GM12878 (cell line): ENCODE data around the gene ZDHHC18. TPM values are rescaled to one million over a fixed set of nuclear protein-coding genes. Genes with fewer than 3 reads are reported as not detected.
A peak's percentile ranks its signal among the peaks of the same experiment; 100 is the strongest.

Source experiments
- ATF3 ChIP-seq: IDR thresholded peaks from 2 replicates; pipeline ENCODE4 v1.6.1; 2011; ENCODE audit warnings: low read depth, mild to moderate bottlenecking, low read length, moderate library complexity, borderline replicate concordance; ENCODE audit errors: extremely low read depth
- CBFB ChIP-seq: IDR thresholded peaks from 2 replicates; pipeline ENCODE4 v1.6.1; 2016; ENCODE audit warnings: antibody characterized with exemption, low read depth
- CUX1 ChIP-seq: IDR thresholded peaks from 2 replicates; pipeline ENCODE4 v1.6.1; 2012; ENCODE audit warnings: improper control_type of control experiment, low read depth, low read length; ENCODE audit not compliant: insufficient replicate concordance
- FOXM1 ChIP-seq: IDR thresholded peaks from 2 replicates; pipeline ENCODE4 v1.6.1; 2012; ENCODE audit warnings: low read depth, mild to moderate bottlenecking, inconsistent platforms, low read length, moderate library complexity
- GATAD2B ChIP-seq: fragments of 450-650 bp; conservative IDR thresholded peaks from 2 replicates; pipeline ENCODE4 v1.6.1; 2017; ENCODE audit warnings: low read depth, mild to moderate bottlenecking, moderate library complexity
- HDAC6 ChIP-seq: fragments of 200-600 bp; sonication (generic); IDR thresholded peaks from one replicate; pipeline ENCODE4 v1.8.0; 2017; ENCODE audit warnings: antibody characterized with exemption; ENCODE audit not compliant: unreplicated experiment
- IKZF1 ChIP-seq: fragments of 450-650 bp; conservative IDR thresholded peaks from 2 replicates; pipeline ENCODE4 v1.6.1; 2017; ENCODE audit warnings: antibody characterized with exemption, mild to moderate bottlenecking
- IRF5 ChIP-seq: fragments of 450-650 bp; IDR thresholded peaks from 2 replicates; pipeline ENCODE4 v1.6.1; 2017; ENCODE audit warnings: borderline replicate concordance
- MYC ChIP-seq: IDR thresholded peaks from 2 replicates; pipeline ENCODE4 v1.6.1; 2011; ENCODE audit warnings: mild to moderate bottlenecking, low read length, moderate library complexity, inconsistent platforms; ENCODE audit not compliant: insufficient read depth, insufficient replicate concordance, insufficient read length, severe bottlenecking
- NBN ChIP-seq: fragments of 450-650 bp; IDR thresholded peaks from 2 replicates; pipeline ENCODE4 v1.6.1; 2016
- NFIC ChIP-seq: IDR thresholded peaks from 2 replicates; pipeline ENCODE4 v1.6.1; 2012; ENCODE audit warnings: low read depth, mild to moderate bottlenecking, inconsistent platforms, low read length, moderate library complexity
- NR2F1 ChIP-seq: fragments of 450-650 bp; conservative IDR thresholded peaks from 2 replicates; pipeline ENCODE4 v1.6.1; 2017; ENCODE audit warnings: mild to moderate bottlenecking
- PAX5 ChIP-seq: IDR thresholded peaks from 2 replicates; pipeline ENCODE4 v1.6.1; 2011; ENCODE audit warnings: low read depth, low read length, borderline replicate concordance
- PBX3 ChIP-seq: IDR thresholded peaks from 2 replicates; pipeline ENCODE4 v1.6.1; 2011; ENCODE audit warnings: mild to moderate bottlenecking, low read depth, low read length, moderate library complexity; ENCODE audit not compliant: insufficient replicate concordance
- SP1 ChIP-seq: IDR thresholded peaks from one replicate; pipeline ENCODE4 v1.6.1; 2011; ENCODE audit warnings: low read depth, low read length
- TCF3 ChIP-seq: IDR thresholded peaks from 2 replicates; pipeline ENCODE4 v1.6.1; 2012; ENCODE audit warnings: low read depth, mild to moderate bottlenecking, low read length, borderline replicate concordance; ENCODE audit not compliant: insufficient read depth
- YBX1 ChIP-seq: fragments of 450-650 bp; IDR thresholded peaks from 2 replicates; pipeline ENCODE4 v1.6.1; 2016; ENCODE audit warnings: antibody characterized with exemption
- YY1 ChIP-seq: IDR thresholded peaks from 2 replicates; pipeline ENCODE4 v1.6.1; 2011; ENCODE audit warnings: low read depth, mild to moderate bottlenecking, low read length
- ZBTB40 ChIP-seq: fragments of 450-650 bp; IDR thresholded peaks from 2 replicates; pipeline ENCODE4 v1.6.1; 2016; ENCODE audit warnings: mild to moderate bottlenecking, moderate library complexity, borderline replicate concordance
- polyA plus RNA-seq, 11 experiments: library from polyadenylated mRNA; depleted of rRNA in 4 of 11; unstranded in 6 of 11; stranded (reverse) in 5 of 11; fragments of >200 nt; fragmentation: Nextera tagmentation in 4 of 11; fragmentation: Illumina TruSeq in 1 of 11; extraction: Ambion mirVana in 4 of 11; extraction: Trizol in 1 of 11; gene quantifications; 1 replicate in 1 of 11; 2 replicates in 10 of 11; pipeline versions ENCODE4 v1.2.1 to v1.2.3, GENCODE V29; 2011 to 2016; ENCODE audit warnings: inconsistent platforms in 2 of 11, missing spikeins in 2 of 11, low read depth in 1 of 11
- total RNA-seq, 4 experiments: library from RNA; depleted of rRNA in 3 of 4; stranded (reverse); fragments of >200 nt in 3 of 4; fragmentation: Illumina TruSeq in 1 of 4; extraction: Trizol in 1 of 4; gene quantifications; 2 replicates each; pipeline versions ENCODE4 v1.2.1 to v1.2.3, GENCODE V29; 2013 to 2021

Gene ZDHHC18
- total and polyA plus RNA-seq, 10 of the 15 experiments (the other 5 are each of a cell fraction or from before 2014, with no cell fraction given): 0.40 to 81.2 (median 21.3) TPM

- TF ChIP-seq FOXM1 (no peak), CUX1 (no peak), ATF3 (no peak), YY1 (no peak), IKZF1 (peak; percentile 61; the same call in 1 of the 2 replicates), NR2F1 (peak; percentile 48; the same call in 1 of the 2 replicates), NFIC (no peak), NBN (peak; percentile 60; the same call in 1 of the 2 replicates), MYC (no peak), YBX1 (no peak), CBFB (peak; percentile 85), PBX3 (no peak), PAX5 (peak; percentile 47; the same call in 1 of the 2 replicates), HDAC6 (no peak), GATAD2B (no peak), IRF5 (no peak), TCF3 (no peak), ZBTB40 (no peak), SP1 (no peak)
Observed at GRCh38 chr1:26820784-26821269, 5.7 kb upstream of the ZDHHC18 start (continued).
